SK-N-SH treated with all-trans-retinoic acid at 6 μM for 48 hours (cell line): Measurements from ENCODE around the gene MAFB.

ENCODE experiments used
- BACH2 ChIP-seq: fragments of 250-450 bp; sonication (Bioruptor Pico); IDR thresholded peaks from 2 replicates; pipeline ENCODE4 v1.9.0; 2021; ENCODE audit warnings: mild to moderate bottlenecking, borderline replicate concordance
- CREB5 ChIP-seq: fragments of 250-450 bp; sonication (Bioruptor Pico); IDR thresholded peaks from 2 replicates; pipeline ENCODE4 v1.5.1; 2020; ENCODE audit warnings: low read depth, mild to moderate bottlenecking, moderate library complexity
- CSDC2 ChIP-seq: fragments of 250-450 bp; sonication (Bioruptor Pico); IDR thresholded peaks from 2 replicates; pipeline ENCODE4 v1.5.0; 2020; ENCODE audit warnings: mild to moderate bottlenecking, moderate library complexity
- CSRNP3 ChIP-seq: fragments of 250-450 bp; sonication (Bioruptor Pico); IDR thresholded peaks from 2 replicates; pipeline ENCODE4 v1.5.1; 2021; ENCODE audit warnings: mild to moderate bottlenecking, moderate library complexity
- ESRRG ChIP-seq: fragments of 250-450 bp; sonication (Bioruptor Pico); IDR thresholded peaks from 2 replicates; pipeline ENCODE4 v1.6.1; 2021; ENCODE audit warnings: mild to moderate bottlenecking
- GLIS3 ChIP-seq: fragments of 250-450 bp; sonication (Bioruptor Pico); IDR thresholded peaks from 2 replicates; pipeline ENCODE4 v1.5.0; 2020; ENCODE audit warnings: mild to moderate bottlenecking, moderate library complexity
- ISL1 ChIP-seq: fragments of 250-450 bp; sonication (Bioruptor Pico); IDR thresholded peaks from 2 replicates; pipeline ENCODE4 v2.1.2; 2022; ENCODE audit warnings: mild to moderate bottlenecking, moderate library complexity
- OSR1 ChIP-seq: fragments of 250-450 bp; sonication (Bioruptor Pico); IDR thresholded peaks from 2 replicates; pipeline ENCODE4 v1.8.0; 2022; ENCODE audit warnings: moderate library complexity, mild to moderate bottlenecking, inconsistent platforms
- PATZ1 ChIP-seq: fragments of 250-450 bp; sonication (Bioruptor Pico); IDR thresholded peaks from 2 replicates; pipeline ENCODE4 v1.8.0; 2020; ENCODE audit warnings: mild to moderate bottlenecking, moderate library complexity, borderline replicate concordance
- POU6F1 ChIP-seq: fragments of 250-450 bp; sonication (Bioruptor Pico); IDR thresholded peaks from 2 replicates; pipeline ENCODE4 v1.8.0; 2021; ENCODE audit warnings: low read depth, mild to moderate bottlenecking, moderate library complexity, borderline replicate concordance
- RARB ChIP-seq: fragments of 250-450 bp; sonication (Bioruptor Pico); IDR thresholded peaks from 2 replicates; pipeline ENCODE4 v1.8.0; 2021; ENCODE audit warnings: mild to moderate bottlenecking, moderate library complexity
- ZFP30 ChIP-seq: fragments of 450-650 bp; formaldehyde crosslinking; IDR thresholded peaks from 2 replicates; pipeline ENCODE4 v1.5.0; 2022; ENCODE audit warnings: mild to moderate bottlenecking, moderate library complexity
- TF ChIP-seq, protein P1 (sequence below): fragments of 250-450 bp; sonication (Bioruptor Pico); IDR thresholded peaks from 2 replicates; pipeline ENCODE4 v1.5.0; 2020; ENCODE audit warnings: mild to moderate bottlenecking, moderate library complexity

GRCh38 chr20:40666336-40666735 is 22.7 kb downstream of the MAFB start:
- TF ChIP-seq PATZ1 (CRISPR knock-in tag) (no peak), CSRNP3 (CRISPR knock-in tag) (no peak), ESRRG (CRISPR knock-in tag) (no peak), CREB5 (no peak), ZFP30 (CRISPR knock-in tag) (no peak), POU6F1 (CRISPR knock-in tag) (no peak), ISL1 (CRISPR knock-in tag) (no peak), BACH2 (no peak), RARB (CRISPR knock-in tag) (no peak), OSR1 (CRISPR knock-in tag) (no peak), GLIS3 (no peak), CSDC2 (CRISPR knock-in tag) (no peak)
- TF ChIP-seq, protein P1, sequence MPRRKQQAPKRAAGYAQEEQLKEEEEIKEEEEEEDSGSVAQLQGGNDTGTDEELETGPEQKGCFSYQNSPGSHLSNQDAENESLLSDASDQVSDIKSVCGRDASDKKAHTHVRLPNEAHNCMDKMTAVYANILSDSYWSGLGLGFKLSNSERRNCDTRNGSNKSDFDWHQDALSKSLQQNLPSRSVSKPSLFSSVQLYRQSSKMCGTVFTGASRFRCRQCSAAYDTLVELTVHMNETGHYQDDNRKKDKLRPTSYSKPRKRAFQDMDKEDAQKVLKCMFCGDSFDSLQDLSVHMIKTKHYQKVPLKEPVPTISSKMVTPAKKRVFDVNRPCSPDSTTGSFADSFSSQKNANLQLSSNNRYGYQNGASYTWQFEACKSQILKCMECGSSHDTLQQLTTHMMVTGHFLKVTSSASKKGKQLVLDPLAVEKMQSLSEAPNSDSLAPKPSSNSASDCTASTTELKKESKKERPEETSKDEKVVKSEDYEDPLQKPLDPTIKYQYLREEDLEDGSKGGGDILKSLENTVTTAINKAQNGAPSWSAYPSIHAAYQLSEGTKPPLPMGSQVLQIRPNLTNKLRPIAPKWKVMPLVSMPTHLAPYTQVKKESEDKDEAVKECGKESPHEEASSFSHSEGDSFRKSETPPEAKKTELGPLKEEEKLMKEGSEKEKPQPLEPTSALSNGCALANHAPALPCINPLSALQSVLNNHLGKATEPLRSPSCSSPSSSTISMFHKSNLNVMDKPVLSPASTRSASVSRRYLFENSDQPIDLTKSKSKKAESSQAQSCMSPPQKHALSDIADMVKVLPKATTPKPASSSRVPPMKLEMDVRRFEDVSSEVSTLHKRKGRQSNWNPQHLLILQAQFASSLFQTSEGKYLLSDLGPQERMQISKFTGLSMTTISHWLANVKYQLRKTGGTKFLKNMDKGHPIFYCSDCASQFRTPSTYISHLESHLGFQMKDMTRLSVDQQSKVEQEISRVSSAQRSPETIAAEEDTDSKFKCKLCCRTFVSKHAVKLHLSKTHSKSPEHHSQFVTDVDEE (CRISPR knock-in tag): no peak
